ENCODE measurements around the gene FANCC. TPM values are rescaled to one million over a fixed set of nuclear protein-coding genes. Genes with fewer than 3 reads are reported as not detected.

The FANCC gene
- total RNA-seq, 4 donors from 2014 or later, result 3.4 to 12.2 (median 5.6) TPM

DNA sequence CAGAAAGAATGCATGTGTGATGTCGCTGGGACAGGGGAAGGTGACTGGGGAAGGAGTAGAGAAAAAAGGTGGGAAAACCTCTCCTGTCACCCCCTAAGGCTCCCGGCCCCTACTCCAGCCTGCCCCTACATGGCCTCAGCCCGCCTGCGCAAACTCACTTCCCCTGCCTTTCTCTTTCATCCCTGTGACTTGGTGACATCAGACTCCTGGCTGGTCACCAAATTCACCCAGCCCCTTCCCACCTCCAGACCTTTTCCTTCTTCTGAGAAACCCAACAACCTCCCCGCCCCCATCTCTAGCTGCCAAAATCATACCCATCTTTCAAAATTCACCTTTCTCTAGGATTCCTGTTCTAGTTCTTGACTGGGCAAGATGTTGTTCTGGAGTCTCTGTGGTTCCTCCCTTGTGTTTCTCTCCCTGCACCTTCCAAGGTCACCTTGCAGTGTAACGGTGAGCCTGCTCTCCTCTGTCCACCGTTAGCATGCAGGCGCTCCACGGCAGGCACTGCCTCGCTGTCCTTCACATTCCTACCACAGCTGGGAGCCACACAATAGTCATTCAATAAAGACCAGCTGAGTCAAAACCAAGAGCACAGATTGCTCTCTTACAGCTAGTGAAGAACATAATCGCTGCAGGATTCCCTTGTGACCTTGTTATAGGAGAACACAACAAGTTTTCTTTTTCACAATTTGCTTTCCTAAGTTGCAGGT, 134.5 kb downstream of the FANCC start:
- TF ChIP-seq CTCF (IDR thresholded peaks at IDR 0.05; ENCODE audit: low read depth), result no peak

DNA sequence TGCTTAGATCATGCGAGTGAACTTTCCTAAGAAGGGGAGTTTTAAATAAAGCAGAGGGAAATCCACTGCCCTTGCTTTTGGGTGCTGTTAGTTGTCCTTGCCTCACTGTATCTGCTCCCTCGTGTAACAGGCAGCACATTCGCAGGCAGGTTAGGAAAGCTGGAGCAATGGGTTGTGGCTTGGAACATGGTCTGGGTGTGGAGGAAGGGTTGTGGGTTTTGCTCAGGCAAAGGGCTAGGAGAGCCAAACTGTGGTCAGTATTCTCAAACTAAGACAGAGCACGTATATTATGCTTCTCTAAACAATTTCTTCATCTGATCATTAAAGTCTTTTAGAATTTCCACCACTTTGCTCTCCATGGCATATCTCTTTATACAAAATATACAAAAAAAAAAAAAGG, 135.7 kb downstream of the FANCC start:
- no peak for TF ChIP-seq CTCF (IDR thresholded peaks at IDR 0.05; ENCODE audit: low read depth)

GRCh38 chr9:95181226-95181818, 136.2 kb downstream of the FANCC start:
- no peak for TF ChIP-seq CTCF (IDR thresholded peaks at IDR 0.05; ENCODE audit: low read depth)

DNA sequence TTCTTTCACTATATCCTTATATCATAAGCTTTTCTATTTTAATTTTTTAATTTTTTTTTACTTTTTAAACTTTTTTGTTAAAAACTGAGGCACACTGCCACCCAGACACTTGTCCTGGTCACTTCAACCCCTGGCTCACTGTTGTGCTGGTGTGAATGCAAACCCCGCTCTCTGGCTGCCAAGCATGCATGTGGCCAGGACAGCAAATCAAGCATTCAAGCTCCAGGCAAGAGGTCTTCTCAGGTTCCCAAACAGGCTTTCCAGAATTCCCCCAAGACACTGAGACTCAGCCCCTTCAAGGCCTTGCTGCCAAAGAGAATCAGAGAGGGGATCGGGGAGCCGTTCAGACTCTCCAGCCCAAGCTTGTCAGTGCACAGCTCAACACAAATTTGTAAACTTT, 139.9 kb downstream of the FANCC start:
- no peak for TF ChIP-seq CTCF (IDR thresholded peaks at IDR 0.05; ENCODE audit: low read depth)

DNA sequence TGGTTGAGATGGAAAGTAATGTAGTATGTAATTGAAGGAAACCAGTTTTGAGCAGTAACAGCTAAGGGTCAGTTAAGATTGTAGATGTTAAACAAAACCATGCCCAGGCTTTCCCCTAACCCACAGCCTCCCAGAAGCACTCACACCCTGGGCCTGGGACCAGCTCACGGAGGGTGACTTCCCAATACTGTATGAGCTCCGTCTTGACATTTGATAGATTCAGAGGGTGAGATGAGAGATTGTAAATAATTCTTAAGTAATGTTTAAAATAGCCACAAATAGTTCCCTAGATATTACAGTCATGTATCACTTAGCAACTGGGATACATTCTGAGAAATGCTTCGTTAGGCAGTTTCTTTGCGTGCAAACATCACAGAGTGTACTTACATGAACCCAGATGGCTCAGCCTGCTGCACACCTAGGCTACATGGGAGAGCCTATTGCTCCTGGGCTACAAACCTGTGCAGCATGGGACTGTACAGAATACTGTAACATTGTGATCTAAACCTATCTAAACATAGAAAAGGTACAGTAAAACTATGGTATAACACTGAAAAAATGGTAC, 140.7 kb downstream of the FANCC start:
- no peak for TF ChIP-seq CTCF (IDR thresholded peaks at IDR 0.05; ENCODE audit: low read depth)

GRCh38 chr9:95175523-95175922, 142.0 kb downstream of the FANCC start:
- TF ChIP-seq CTCF (IDR thresholded peaks at IDR 0.05; ENCODE audit: low read depth), result no peak

DNA sequence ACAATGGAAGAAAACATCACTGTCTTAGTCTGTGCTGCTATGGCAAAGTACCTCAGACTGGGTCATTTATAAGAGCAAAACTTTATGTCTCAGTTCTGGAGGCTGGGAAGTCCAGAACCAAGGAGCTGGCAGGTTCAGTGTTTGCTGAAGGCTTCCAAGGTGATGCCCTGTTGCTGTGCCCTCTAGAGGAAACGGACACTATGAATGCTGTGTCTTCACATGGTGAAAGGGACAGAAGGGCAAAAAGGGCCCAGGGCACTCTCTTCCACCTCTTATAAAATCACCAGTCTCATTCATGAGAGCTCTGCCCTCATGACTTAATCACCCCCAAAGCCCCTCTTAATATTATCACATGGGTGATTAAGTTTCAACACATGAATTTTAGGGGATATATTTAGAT, 143.5 kb downstream of the FANCC start:
- TF ChIP-seq CTCF (IDR thresholded peaks at IDR 0.05; ENCODE audit: low read depth), result no peak

All from subcutaneous adipose tissue (tissue), 4 donors.